HG03520 (cell line): ENCODE data around the gene TEDC2.
"Not testable (repeated sequence)": the region's sequence is repeated elsewhere in the genome, so short reads cannot be mapped to it uniquely, and the experiment has no call there.

Experiments
- ATAC-seq: cut with Tn5 transposase; IDR thresholded peaks from one replicate; pipeline ENCODE4 v1.9.1; 2021; ENCODE audit warnings: mild to moderate bottlenecking, moderate library complexity; ENCODE audit not compliant: unreplicated experiment

TEDC2 gene

DNA sequence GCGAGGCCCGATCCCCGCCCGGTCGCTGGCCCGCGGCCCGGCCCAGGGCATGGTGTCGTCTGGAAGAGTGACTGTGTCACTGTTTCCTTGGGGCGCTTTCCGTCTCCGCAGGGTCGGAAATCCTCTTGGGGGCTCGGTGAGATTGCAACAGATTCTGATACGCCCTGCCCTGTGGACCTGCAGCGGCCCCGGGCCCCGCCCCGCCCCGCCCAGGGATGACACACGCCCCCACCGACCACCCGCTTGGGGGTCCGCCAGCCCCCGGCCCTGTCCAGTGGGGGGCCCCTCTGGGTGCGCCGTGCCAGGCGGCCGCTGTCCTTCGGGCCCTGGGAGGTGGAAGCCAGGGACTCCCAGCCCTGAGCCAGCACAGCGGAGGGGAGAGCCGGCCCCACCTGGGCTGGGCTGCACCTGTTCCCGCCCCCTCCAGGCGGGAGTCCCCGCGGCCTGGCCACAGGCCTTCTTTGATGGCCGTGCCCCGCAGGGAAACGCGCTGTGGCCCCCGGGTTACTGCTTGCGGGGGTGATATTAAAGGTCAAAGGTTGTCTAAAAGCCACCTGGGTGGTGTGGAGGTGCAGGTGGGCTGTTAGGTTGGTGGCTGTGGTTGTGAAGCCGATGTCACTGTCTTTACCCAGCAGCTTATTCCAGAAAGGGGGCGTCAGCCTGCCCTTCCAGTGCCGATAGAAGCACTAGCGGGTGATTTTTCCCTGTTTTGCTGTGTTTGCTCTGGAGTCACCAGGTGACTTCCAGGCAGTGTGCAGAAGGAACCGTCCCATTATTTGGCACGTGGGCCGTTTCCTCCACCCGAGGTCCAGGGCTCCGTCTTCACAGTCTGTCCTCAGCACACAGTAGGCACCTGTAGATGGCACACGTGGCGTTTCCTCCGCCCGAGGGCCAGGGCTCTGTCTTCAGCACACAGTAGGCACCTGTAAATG lies 15.8 kb downstream of the TEDC2 start:
- ATAC-seq = no peak

GRCh38 chr16:2476345-2476720 lies 16.4 kb downstream of the TEDC2 start:
- ATAC-seq = no peak

DNA sequence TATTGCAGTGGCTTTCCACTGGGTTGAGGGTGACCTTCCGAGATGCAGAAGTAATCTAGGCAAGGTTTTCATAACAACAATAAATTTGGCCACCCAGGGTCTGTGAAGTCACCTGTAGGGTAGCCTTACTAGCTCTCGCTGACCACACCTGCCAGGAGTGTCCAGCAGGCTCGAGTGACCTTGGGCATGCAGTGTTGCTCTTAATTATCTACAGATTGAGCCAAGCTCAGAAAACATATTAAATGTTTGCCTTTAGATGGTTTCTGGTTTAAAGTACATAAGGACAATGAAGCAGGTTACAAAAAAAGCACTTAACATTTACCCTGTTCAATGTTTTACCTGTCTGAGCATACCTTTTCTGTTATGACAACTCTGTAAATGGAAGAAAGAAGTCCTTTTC lies 16.8 kb downstream of the TEDC2 start:
- no peak for ATAC-seq

- no peak for ATAC-seq
These were observed 17.4 kb downstream of the TEDC2 start for GRCh38 chr16:2477327-2477726.

DNA sequence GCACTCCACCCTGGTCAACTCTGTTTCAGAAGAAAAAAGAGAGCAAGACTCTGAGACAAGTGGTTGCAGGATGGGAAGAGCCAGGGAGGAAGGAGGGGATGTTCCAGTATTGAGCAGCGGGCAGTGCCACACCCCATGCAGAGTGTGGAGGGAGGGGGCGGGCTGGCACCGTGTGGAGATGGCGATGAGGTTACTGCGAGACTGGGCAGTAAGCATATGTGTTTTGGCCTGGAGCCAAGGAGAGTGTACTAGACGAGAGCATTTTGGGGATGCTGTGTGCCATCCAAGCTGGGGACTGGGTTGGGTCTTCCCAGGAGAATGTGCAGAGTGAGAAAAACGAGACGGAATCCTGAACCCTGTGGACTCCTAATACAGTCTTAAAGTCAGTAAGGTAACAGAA lies 18.4 kb downstream of the TEDC2 start:
- ATAC-seq = no peak

GRCh38 chr16:2479996-2480395 lies 20.1 kb downstream of the TEDC2 start:
- not testable (repeated sequence) for ATAC-seq

DNA sequence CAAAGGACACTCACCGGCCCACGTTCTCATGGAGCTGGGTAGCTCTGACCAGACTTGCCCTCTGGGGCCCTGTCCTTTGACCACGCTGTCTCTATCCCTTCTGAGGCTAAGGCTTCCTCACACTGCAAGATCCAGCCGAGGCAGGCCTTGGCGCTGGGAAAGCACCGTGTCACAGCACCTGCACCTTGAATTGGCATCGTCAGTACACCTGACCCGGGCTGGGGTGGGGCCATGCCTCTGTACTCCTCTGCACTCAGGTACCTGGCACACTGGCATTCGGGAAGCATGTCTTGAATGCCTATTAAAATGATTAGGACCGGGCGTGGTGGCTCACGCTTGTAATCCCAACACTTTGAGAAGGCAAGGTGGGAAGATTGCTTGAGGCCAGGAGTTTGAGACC lies 21.0 kb downstream of the TEDC2 start:
- ATAC-seq = no peak

- no peak for ATAC-seq
These were observed 21.8 kb downstream of the TEDC2 start for GRCh38 chr16:2481676-2482075.

- no peak for ATAC-seq
These were observed 22.3 kb downstream of the TEDC2 start for GRCh38 chr16:2482249-2482648.

- ATAC-seq = no peak
These were observed 23.0 kb downstream of the TEDC2 start for GRCh38 chr16:2482708-2483534.

DNA sequence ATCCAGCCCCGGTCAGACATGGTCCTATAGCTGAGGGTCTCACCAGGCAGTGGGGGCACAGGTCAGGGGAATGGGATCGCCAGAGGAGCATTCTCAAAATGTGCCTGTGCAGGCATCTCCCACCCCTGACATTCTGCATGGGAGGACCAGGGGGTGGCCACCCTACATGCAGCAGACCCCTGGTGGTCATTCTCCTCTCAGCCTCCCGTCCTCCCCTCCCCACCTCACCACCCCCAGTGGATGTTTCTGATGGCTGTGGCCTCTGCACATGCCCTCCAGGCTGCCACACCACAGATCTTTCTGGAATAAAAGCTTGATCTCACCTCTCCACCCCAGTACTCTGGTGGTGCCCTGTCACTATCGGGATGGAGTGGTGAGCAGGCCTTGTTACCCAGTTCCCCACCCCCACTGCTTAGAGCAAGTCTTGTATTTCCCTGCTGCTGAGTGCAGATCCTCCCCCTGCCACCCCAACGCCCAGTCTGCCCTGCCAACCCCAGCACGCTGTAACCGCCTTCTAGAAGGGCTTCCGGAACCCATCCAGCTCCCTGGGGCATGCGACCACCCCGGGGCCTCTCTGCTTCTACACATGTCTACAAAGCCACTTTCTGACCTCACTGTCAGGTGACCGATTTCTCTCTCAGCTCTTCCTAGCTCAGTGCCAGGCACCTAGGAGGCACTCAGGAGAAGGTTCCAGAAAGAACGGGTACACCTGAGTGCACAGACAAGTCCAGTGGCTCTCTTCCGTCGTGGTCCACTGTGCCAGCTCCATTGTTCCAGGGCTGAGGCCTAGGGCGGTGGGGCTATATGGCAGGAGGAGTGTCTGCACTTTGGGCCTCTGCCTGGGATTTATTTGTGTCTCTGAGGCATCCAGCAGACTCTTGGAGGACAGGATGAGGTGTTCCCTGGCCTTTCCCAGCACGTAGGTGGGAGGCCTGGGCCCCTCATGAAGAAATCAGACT lies 24.3 kb downstream of the TEDC2 start:
- ATAC-seq = no peak

GRCh38 chr16:2484898-2485508 lies 25.1 kb downstream of the TEDC2 start:
- ATAC-seq = no peak

DNA sequence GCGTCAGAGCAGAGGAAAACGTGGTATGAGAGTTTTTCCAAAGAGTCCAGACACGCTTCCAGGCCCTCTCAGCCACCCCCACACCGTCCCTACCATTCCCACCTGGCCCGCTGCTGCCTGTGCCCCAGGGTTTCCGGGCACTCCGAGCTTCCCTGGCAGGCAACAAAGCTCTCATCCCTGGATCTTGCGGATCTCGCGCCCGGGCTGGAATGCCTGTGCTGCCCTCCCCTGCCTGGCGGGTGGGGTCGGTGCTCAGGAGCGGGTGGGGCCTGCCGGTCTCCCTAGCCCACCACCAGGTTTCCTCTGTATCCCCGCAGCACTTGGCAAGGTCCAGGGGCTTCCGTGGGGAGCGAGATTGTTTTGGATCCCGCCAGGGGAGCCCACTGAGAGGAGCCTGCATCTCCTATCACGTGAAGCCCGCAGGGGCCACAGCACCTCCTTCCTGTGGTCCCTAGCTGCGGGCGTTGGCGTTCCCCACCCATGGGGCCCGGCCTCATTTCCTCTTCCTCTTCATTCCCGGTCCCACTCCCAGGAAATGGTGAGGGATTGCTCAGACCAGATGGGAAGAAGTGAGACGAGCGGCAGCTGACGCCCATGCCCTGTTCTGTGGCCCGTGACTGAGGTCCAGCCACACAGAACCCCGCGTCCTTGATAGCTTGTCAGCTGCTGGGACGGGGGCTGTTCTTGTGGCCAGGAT lies 26.1 kb downstream of the TEDC2 start:
- no peak for ATAC-seq

DNA sequence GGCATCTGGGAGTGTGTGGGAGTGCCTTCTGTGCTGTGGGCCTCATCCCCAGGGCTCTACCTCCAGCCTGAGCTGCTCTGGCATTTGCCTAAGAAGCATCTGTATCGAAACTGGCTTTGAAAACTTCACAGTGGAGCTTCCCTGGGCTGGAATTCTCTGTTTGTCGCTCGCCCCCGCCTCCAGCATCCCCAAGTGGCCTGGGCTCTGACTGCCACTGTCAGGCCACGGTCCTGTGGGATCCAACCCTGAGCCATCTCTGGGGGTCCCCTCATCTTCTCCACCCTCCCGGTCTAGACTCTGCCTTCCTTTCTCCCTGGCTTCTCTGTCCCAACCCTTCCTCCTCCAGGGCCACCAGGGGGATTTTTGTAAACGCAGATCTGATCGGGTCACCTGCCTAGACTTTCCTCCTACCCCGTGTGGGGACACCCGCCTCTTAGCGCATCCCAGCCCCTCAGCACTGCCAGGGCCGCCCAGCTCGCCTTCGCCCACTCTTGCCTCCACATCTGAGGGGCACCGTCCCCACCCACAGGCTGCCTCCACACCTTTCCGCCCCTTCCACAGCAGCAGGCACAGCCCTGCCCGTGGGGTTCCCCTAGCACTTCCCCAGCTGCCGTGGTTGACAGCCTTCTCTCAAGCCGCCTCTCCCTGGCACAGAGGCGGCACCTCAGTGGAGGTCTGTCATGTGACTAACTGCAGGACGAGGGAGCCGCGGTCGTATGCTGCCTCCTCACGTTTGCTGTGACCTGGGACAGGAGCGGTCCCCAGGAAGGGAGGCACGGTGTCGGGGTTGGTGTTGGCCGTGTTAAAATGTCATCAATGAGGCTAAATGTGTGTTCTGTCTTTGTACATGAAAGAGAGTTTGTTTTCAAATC lies 27.0 kb downstream of the TEDC2 start:
- no peak for ATAC-seq

- no peak for ATAC-seq
These were observed 27.6 kb downstream of the TEDC2 start for GRCh38 chr16:2487517-2487842.

DNA sequence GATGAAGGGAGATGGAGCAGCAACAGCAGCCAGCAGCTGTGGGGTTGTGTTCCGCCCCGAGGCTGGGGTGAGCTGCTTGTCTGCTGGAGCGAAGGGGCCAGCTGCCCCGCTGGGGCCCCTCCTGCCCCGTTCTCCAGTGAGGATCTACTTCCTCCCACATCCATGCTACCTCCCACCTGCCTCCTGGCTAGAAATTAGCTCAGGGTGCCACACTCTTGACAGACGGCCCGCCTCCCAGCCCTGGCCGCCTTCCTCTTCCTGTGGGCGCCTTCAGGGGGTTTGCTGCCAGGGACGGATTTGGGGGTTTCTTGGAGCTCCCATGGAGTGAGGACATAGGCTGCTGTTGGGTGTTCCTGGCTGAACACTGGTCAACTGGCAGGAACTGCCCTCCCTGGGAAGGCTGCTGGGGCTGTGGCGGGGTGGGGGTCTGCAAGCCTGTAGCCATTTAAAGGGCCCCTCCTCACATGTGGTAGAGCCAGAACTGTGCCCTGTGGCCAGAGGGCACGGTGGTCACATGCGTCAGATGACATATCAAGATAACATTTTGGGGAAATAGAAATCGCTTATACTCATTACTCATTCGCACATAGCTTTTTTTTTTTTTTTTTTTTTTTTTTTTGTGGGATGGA lies 28.1 kb downstream of the TEDC2 start:
- ATAC-seq = no peak

DNA sequence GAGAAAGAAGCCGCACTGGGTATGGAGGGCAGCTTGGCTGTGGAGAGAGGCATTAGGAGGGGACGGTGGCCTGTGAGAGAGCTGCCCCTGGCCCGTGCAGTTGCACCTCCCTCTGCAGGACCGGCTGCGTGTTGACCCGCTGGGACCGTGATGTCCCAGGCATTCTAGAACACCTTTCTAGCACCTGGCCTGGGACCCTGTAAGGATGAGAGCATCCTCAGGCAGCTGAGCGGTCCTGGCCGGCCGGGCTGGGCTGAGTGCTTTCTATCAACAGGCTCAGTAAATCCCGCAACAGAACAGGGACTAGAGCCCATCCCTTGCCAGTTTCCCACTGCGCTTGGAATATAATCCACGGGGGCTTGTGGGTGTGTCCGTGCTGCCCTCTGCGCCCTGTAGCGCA lies 29.7 kb downstream of the TEDC2 start:
- no peak for ATAC-seq
